HEK293 (cell line): ENCODE results near the gene TIGAR.

Source experiments
- ELK4 ChIP-seq: IDR thresholded peaks from 2 replicates; pipeline ENCODE4 v1.6.1; 2011; ENCODE audit warnings: mild to moderate bottlenecking, low read depth, low read length, borderline replicate concordance
- INSM2 ChIP-seq: fragments of 450-650 bp; formaldehyde crosslinking; IDR thresholded peaks from 2 replicates; pipeline ENCODE4 v1.5.1; 2016; ENCODE audit warnings: missing biosample characterization, missing genetic modification characterization
- KLF1 ChIP-seq: fragments of 450-650 bp; formaldehyde crosslinking; IDR thresholded peaks from 2 replicates; pipeline ENCODE4 v1.5.1; 2016; ENCODE audit warnings: missing biosample characterization, missing genetic modification characterization
- KLF16 ChIP-seq: fragments of 450-650 bp; formaldehyde crosslinking; IDR thresholded peaks from 2 replicates; pipeline ENCODE4 v1.5.1; 2017; ENCODE audit warnings: missing biosample characterization, missing genetic modification characterization
- PRDM6 ChIP-seq: fragments of 450-650 bp; formaldehyde crosslinking; IDR thresholded peaks from 2 replicates; pipeline ENCODE4 v1.5.1; 2017; ENCODE audit warnings: missing biosample characterization, missing genetic modification characterization
- RBAK ChIP-seq: fragments of 450-650 bp; formaldehyde crosslinking; IDR thresholded peaks from 2 replicates; pipeline ENCODE4 v1.5.1; 2016; ENCODE audit warnings: missing biosample characterization, missing genetic modification characterization
- SALL2 ChIP-seq: fragments of 450-650 bp; formaldehyde crosslinking; IDR thresholded peaks from 2 replicates; pipeline ENCODE4 v1.5.0; 2017; ENCODE audit warnings: missing biosample characterization, mild to moderate bottlenecking, missing genetic modification characterization, borderline replicate concordance
- TCF7L2 ChIP-seq: IDR thresholded peaks from 2 replicates; pipeline ENCODE4 v1.6.1; 2011; ENCODE audit warnings: low read depth, mild to moderate bottlenecking, inconsistent platforms, low read length, moderate library complexity, borderline replicate concordance
- WT1 ChIP-seq: fragments of 450-650 bp; formaldehyde crosslinking; IDR thresholded peaks from 2 replicates; pipeline ENCODE4 v1.5.1; 2016; ENCODE audit warnings: missing biosample characterization, missing genetic modification characterization
- ZBTB7A ChIP-seq: fragments of 450-650 bp; formaldehyde crosslinking; IDR thresholded peaks from 2 replicates; pipeline ENCODE4 v1.5.1; 2016; ENCODE audit warnings: low read depth, missing biosample characterization, missing genetic modification characterization
- ZFHX2 ChIP-seq: fragments of 450-650 bp; formaldehyde crosslinking; conservative IDR thresholded peaks from 2 replicates; pipeline ENCODE4 v1.5.1; 2016; ENCODE audit warnings: missing biosample characterization, missing genetic modification characterization
- ZFP3 ChIP-seq: fragments of 450-650 bp; formaldehyde crosslinking; IDR thresholded peaks from 2 replicates; pipeline ENCODE4 v1.5.1; 2016; ENCODE audit warnings: low read depth, missing biosample characterization, missing genetic modification characterization
- ZFP37 ChIP-seq: fragments of 450-650 bp; formaldehyde crosslinking; IDR thresholded peaks from 2 replicates; pipeline ENCODE4 v1.5.1; 2016; ENCODE audit warnings: missing biosample characterization, missing genetic modification characterization
- ZNF174 ChIP-seq: fragments of 450-650 bp; formaldehyde crosslinking; IDR thresholded peaks from 2 replicates; pipeline ENCODE4 v1.5.0; 2017; ENCODE audit warnings: missing biosample characterization, mild to moderate bottlenecking, missing genetic modification characterization
- ZNF2 ChIP-seq: fragments of 450-650 bp; formaldehyde crosslinking; IDR thresholded peaks from 2 replicates; pipeline ENCODE4 v1.5.1; 2016; ENCODE audit warnings: missing biosample characterization, missing genetic modification characterization
- ZNF214 ChIP-seq: fragments of 450-650 bp; formaldehyde crosslinking; IDR thresholded peaks from 2 replicates; pipeline ENCODE4 v1.5.1; 2017; ENCODE audit warnings: missing biosample characterization, mild to moderate bottlenecking, missing genetic modification characterization, borderline replicate concordance
- ZNF223 ChIP-seq: fragments of 450-650 bp; formaldehyde crosslinking; IDR thresholded peaks from 2 replicates; pipeline ENCODE4 v1.5.1; 2016; ENCODE audit warnings: missing biosample characterization, missing genetic modification characterization
- ZNF239 ChIP-seq: fragments of 450-650 bp; formaldehyde crosslinking; IDR thresholded peaks from 2 replicates; pipeline ENCODE4 v1.5.1; 2016; ENCODE audit warnings: missing biosample characterization, missing genetic modification characterization
- ZNF311 ChIP-seq: fragments of 450-650 bp; formaldehyde crosslinking; IDR thresholded peaks from 2 replicates; pipeline ENCODE4 v1.5.1; 2017; ENCODE audit warnings: missing biosample characterization, missing genetic modification characterization, borderline replicate concordance
- ZNF324 ChIP-seq: fragments of 450-650 bp; formaldehyde crosslinking; IDR thresholded peaks from 2 replicates; pipeline ENCODE4 v1.5.1; 2016; ENCODE audit warnings: missing biosample characterization, missing genetic modification characterization
- ZNF433 ChIP-seq: fragments of 450-650 bp; formaldehyde crosslinking; IDR thresholded peaks from 2 replicates; pipeline ENCODE4 v1.5.1; 2016; ENCODE audit warnings: missing biosample characterization, missing genetic modification characterization, low read depth
- ZNF521 ChIP-seq: fragments of 450-650 bp; formaldehyde crosslinking; IDR thresholded peaks from 2 replicates; pipeline ENCODE4 v1.5.1; 2017; ENCODE audit warnings: missing biosample characterization, mild to moderate bottlenecking, missing genetic modification characterization
- ZNF548 ChIP-seq: fragments of 450-650 bp; formaldehyde crosslinking; IDR thresholded peaks from 2 replicates; pipeline ENCODE4 v1.5.1; 2016; ENCODE audit warnings: missing biosample characterization, missing genetic modification characterization
- ZNF623 ChIP-seq: fragments of 450-650 bp; formaldehyde crosslinking; IDR thresholded peaks from 2 replicates; pipeline ENCODE4 v1.5.1; 2016; ENCODE audit warnings: missing biosample characterization, missing genetic modification characterization
- ZNF626 ChIP-seq: fragments of 450-650 bp; sonication (Bioruptor Pico); formaldehyde crosslinking; IDR thresholded peaks from 2 replicates; pipeline ENCODE4 v1.5.1; 2018; ENCODE audit warnings: missing biosample characterization, missing genetic modification characterization, inconsistent platforms
- ZNF639 ChIP-seq: fragments of 450-650 bp; formaldehyde crosslinking; IDR thresholded peaks from 2 replicates; pipeline ENCODE4 v1.5.1; 2016; ENCODE audit warnings: missing biosample characterization, missing genetic modification characterization
- ZNF701 ChIP-seq: fragments of 450-650 bp; formaldehyde crosslinking; IDR thresholded peaks from 2 replicates; pipeline ENCODE4 v1.5.1; 2016; ENCODE audit warnings: missing biosample characterization, missing genetic modification characterization
- ZNF792 ChIP-seq: fragments of 450-650 bp; formaldehyde crosslinking; IDR thresholded peaks from 2 replicates; pipeline ENCODE4 v1.5.1; 2016; ENCODE audit warnings: missing biosample characterization, missing genetic modification characterization
- ZNF843 ChIP-seq: fragments of 450-650 bp; formaldehyde crosslinking; IDR thresholded peaks from 2 replicates; pipeline ENCODE4 v1.5.1; 2016; ENCODE audit warnings: missing biosample characterization, missing genetic modification characterization
- ZSCAN18 ChIP-seq: fragments of 450-650 bp; formaldehyde crosslinking; IDR thresholded peaks from 2 replicates; pipeline ENCODE4 v1.5.1; 2016; ENCODE audit warnings: missing biosample characterization, missing genetic modification characterization
- ZXDB ChIP-seq: fragments of 450-650 bp; formaldehyde crosslinking; IDR thresholded peaks from 2 replicates; pipeline ENCODE4 v1.5.1; 2016; ENCODE audit warnings: missing biosample characterization, missing genetic modification characterization
- TF ChIP-seq, protein P1 (sequence below): fragments of 450-650 bp; formaldehyde crosslinking; IDR thresholded peaks from 2 replicates; pipeline ENCODE4 v1.5.1; 2017; ENCODE audit warnings: missing biosample characterization, mild to moderate bottlenecking, missing genetic modification characterization, moderate library complexity

TIGAR gene

DNA sequence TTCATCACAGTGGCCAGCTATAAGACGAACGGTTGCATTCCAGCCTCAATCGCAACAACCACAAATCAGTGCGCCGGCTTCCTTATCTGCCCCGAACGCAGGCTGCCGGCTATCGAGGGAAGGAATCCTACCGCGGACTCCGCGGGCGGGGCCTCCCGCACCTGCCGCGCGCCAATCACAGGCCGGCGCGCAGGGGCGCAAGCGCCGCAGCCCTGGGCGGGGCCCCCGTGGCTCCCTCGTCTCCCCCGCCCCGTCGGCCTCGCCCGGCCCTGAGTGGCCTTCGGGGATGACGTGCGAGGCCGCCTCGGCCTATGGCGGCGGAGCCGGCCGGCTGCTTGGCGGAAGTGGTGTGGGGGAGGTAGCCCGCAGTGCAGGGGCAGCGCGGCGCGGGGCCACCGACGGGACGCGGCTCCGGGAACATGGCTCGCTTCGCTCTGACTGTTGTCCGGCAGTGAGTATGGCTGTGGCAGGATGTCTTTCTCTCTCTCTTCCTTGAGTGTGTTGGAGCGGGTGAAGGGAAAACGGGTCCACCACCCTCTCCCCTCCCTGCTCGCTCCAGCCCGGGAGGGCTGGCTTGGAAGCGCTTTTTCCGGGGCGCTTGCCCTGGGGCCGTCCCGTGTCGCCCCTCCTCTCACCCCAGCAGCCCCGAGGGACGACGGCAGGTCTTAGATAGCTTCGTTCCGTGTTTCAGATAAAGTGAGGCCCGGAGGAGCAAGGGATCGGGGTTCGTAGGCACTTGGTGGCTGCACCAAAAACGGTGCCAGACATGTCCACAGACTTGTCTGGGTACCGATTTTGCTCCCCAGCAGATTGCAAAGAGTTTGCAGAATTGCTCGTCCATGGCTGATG, at the start of gene TIGAR (continued):
- TF ChIP-seq ZFP3 (tag by site-specific recombination) (no peak), ZNF701 (tag by site-specific recombination) (no peak), ZNF623 (tag by site-specific recombination) (no peak), ZNF843 (tag by site-specific recombination) (no peak), ZNF639 (tag by site-specific recombination) (0 out of 2 replicates have a peak, but pooled peaks have one; percentile 39), ZNF223 (tag by site-specific recombination) (no peak), PRDM6 (tag by site-specific recombination) (no peak), ZFHX2 (peak; percentile 62), ZNF2 (tag by site-specific recombination) (peak; percentile 31), ZXDB (tag by site-specific recombination) (peak; percentile 100), ZNF174 (tag by site-specific recombination) (no peak), INSM2 (tag by site-specific recombination) (no peak; the same call in 1 of the 2 replicates), ZNF433 (tag by site-specific recombination) (no peak), ZNF626 (tag by site-specific recombination) (no peak), ZNF792 (tag by site-specific recombination) (no peak), ZNF324 (tag by site-specific recombination) (no peak), ZBTB7A (tag by site-specific recombination) (no peak), WT1 (tag by site-specific recombination) (peak; percentile 36; the same call in 1 of the 2 replicates), ZFP37 (tag by site-specific recombination) (peak; percentile 53; the same call in 1 of the 2 replicates), SALL2 (tag by site-specific recombination) (no peak), TCF7L2 (no peak), KLF1 (tag by site-specific recombination) (peak; percentile 5; the same call in 1 of the 2 replicates), RBAK (tag by site-specific recombination) (no peak), ZSCAN18 (tag by site-specific recombination) (no peak), ELK4 (peak; percentile 56; the same call in 1 of the 2 replicates), ZNF311 (tag by site-specific recombination) (no peak), KLF16 (peak; percentile 26; the same call in 1 of the 2 replicates), ZNF521 (tag by site-specific recombination) (no peak), ZNF214 (no peak), ZNF239 (tag by site-specific recombination) (no peak), ZNF548 (no peak)
- TF ChIP-seq, protein P1, sequence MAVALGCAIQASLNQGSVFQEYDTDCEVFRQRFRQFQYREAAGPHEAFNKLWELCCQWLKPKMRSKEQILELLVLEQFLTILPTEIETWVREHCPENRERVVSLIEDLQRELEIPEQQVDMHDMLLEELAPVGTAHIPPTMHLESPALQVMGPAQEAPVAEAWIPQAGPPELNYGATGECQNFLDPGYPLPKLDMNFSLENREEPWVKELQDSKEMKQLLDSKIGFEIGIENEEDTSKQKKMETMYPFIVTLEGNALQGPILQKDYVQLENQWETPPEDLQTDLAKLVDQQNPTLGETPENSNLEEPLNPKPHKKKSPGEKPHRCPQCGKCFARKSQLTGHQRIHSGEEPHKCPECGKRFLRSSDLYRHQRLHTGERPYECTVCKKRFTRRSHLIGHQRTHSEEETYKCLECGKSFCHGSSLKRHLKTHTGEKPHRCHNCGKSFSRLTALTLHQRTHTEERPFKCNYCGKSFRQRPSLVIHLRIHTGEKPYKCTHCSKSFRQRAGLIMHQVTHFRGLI (tag by site-specific recombination), result no peak
